ENCODE results near the gene NFE2L2. TPM values are rescaled to one million over a fixed set of nuclear protein-coding genes. Genes with fewer than 3 reads are reported as not detected.
A peak's percentile ranks its signal among the peaks of the same experiment; 100 is the strongest.

NFE2L2 gene
- total RNA-seq, 2 experiments from 2014 or later, result 26.2 to 58.6 TPM

DNA sequence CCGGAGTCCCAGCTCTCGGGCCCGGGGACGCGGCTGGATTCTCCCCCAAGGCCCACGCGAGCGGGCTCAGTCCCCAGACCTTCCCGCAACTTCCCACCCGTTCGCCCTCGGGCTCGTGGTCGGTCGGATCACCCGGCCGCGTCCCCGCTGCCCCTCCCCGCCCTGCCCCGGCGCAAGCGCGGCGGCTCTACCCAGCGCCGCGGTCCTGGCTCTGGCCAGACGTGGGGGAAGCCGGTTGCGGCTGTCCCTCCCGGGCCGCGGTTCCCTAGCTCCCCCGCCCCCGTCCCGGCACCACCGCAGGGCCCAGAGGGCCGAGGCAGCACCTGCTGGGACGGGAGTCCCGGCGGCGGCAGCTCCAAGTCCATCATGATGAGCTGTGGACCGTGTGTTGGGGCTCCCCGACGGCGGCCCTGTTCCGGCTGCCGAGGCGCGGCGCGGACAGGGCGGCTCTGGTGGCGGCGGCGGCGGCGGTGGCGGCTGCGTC is 276 bp downstream of the NFE2L2 start:
- POLR2A ChIA-PET, result interaction anchor here (0.9 to 5.2 kb wide), 17 partner anchors 9 to 365 kb away, joined by 3 to 52 read pairs (median 4); partner anchors contain the start of gene HNRNPA3

DNA sequence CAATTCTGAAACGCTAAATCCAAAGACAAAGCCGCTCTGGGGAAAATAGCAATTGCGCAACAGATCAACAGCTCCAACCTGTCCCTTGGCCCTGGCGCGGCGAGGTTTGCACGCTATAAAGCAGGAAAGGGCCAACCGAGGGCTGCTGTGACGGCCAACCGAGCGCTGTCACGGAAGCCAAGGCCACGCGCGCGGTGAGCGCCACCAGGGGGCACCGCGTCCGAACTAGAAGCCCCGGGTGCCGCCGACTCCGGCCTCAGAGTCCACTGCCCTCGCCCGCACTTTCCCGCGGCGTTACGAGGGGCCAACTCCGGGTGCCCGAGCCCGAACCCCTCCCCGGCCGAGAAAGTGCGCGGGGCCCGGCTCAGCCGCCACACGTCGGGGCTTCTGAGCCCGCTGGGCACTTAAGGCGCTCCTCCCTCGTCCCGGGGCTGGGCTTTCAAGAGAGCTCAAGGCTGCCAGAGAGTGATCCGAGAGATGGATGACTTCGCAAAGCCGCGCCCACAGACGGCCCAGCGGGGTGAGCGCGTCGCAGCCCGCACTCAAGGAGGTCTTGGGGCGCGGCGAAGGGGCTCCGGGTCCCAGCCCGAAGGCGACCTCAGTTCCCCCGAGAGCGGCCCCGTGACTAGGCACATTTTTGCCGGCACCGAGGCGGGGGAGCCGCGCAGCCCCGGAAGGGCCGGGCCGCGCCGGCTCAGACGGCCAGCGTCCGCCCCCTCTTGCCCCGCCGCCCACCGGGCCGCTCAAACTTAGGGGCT is 897 bp downstream of the NFE2L2 start:
- H4K20me1 ChIP-seq (ENCODE audit: insufficient read depth, low read length), result peaks cover 26% of the 10 kb centered on the region
- H3K79me2 ChIP-seq (ENCODE audit: insufficient read depth, low read depth, low read length), result peaks cover 48% of the 10 kb centered on the region
- no TSS peak for BruUV-seq (replicated peaks)
- H3K9me2 ChIP-seq (ENCODE audit: insufficient read depth, low read length), result no peaks in the 10 kb centered on the region
- intact Hi-C loops (cut with micrococcal nuclease; ENCODE audit: unreplicated experiment), result loop anchor here (1.0 to 10.0 kb wide), 6 partner anchors 33 to 1191 kb away; partner anchors contain the start of genes HNRNPA3, PJVK and PRKRA
- peak overlapping the region; percentile 12; the same call in 1 of the 2 replicates for H2AFZ ChIP-seq (ENCODE audit: low read length)
- H3K4me2 ChIP-seq (ENCODE audit: low read length), result peak overlapping the region; percentile 91
- POLR2A ChIA-PET, result interaction anchor here (0.7 to 5.2 kb wide), 13 partner anchors 9 to 365 kb away, joined by 3 to 52 read pairs (median 4); partner anchors contain the start of gene HNRNPA3
- peak overlapping the region; percentile 94 for H3K27ac ChIP-seq (ENCODE audit: low read depth, low read length, poor library complexity, severe bottlenecking)
- no peak for TF ChIP-seq EZH2phosphoT487 (IDR thresholded peaks at IDR 0.05; ENCODE audit: borderline replicate concordance, low read depth, low read length)
- TF ChIP-seq, protein P1, sequence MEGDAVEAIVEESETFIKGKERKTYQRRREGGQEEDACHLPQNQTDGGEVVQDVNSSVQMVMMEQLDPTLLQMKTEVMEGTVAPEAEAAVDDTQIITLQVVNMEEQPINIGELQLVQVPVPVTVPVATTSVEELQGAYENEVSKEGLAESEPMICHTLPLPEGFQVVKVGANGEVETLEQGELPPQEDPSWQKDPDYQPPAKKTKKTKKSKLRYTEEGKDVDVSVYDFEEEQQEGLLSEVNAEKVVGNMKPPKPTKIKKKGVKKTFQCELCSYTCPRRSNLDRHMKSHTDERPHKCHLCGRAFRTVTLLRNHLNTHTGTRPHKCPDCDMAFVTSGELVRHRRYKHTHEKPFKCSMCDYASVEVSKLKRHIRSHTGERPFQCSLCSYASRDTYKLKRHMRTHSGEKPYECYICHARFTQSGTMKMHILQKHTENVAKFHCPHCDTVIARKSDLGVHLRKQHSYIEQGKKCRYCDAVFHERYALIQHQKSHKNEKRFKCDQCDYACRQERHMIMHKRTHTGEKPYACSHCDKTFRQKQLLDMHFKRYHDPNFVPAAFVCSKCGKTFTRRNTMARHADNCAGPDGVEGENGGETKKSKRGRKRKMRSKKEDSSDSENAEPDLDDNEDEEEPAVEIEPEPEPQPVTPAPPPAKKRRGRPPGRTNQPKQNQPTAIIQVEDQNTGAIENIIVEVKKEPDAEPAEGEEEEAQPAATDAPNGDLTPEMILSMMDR (conservative IDR thresholded peaks at IDR 0.05; ENCODE audit: low read length), result peak; percentile 82
- CTCF ChIA-PET (ENCODE audit: unreplicated experiment), result interaction anchor here (0.8 to 1.7 kb wide), 4 partner anchors 9 to 99 kb away, joined by 3 to 4 read pairs (median 4); no protein-coding TSS in a partner anchor
- peaks cover 38% of the 10 kb centered on the region for H3K4me1 ChIP-seq (ENCODE audit: insufficient read depth, low read length, poor library complexity, severe bottlenecking)
- H3K9me3 ChIP-seq (ENCODE audit: low read length), result no peaks in the 10 kb centered on the region
- DNase-seq (ENCODE audit: low spot score), result peak; percentile 97
- peaks cover 31% of the 10 kb centered on the region for H3K36me3 ChIP-seq (ENCODE audit: insufficient read depth, low read length)
- peak overlapping the region; percentile 78 for H3K4me3 ChIP-seq (ENCODE audit: low read depth, low read length, poor library complexity, severe bottlenecking)

More for the DNA sequence above, 276 bp downstream of the NFE2L2 start:
- CTCF ChIA-PET (ENCODE audit: unreplicated experiment), result interaction anchor here (0.9 to 1.7 kb wide), 6 partner anchors 22 to 99 kb away, joined by 3 to 4 read pairs (median 4); no protein-coding TSS in a partner anchor
- intact Hi-C loops (cut with micrococcal nuclease; ENCODE audit: unreplicated experiment), result loop anchor here (1.0 to 10.0 kb wide), 3 partner anchors 37 to 1191 kb away; partner anchors contain the start of genes PJVK and PRKRA
- H2AFZ ChIP-seq (ENCODE audit: low read length), result peak overlapping the region; percentile 3; the same call in 1 of the 2 replicates
- H3K27ac ChIP-seq (ENCODE audit: low read depth, low read length, poor library complexity, severe bottlenecking), result peak overlapping the region; percentile 94
- peaks cover 25% of the 10 kb centered on the region for H3K36me3 ChIP-seq (ENCODE audit: insufficient read depth, low read length)
- H3K9me3 ChIP-seq (ENCODE audit: low read length), result no peaks in the 10 kb centered on the region
- peak overlapping the region; percentile 78 for H3K4me3 ChIP-seq (ENCODE audit: low read depth, low read length, poor library complexity, severe bottlenecking)
- peaks cover 38% of the 10 kb centered on the region for H3K4me1 ChIP-seq (ENCODE audit: insufficient read depth, low read length, poor library complexity, severe bottlenecking)
- peaks cover 42% of the 10 kb centered on the region for H3K79me2 ChIP-seq (ENCODE audit: insufficient read depth, low read depth, low read length)
- no TSS peak for BruUV-seq (replicated peaks)
- TF ChIP-seq EZH2phosphoT487 (IDR thresholded peaks at IDR 0.05; ENCODE audit: borderline replicate concordance, low read depth, low read length), result no peak
- TF ChIP-seq, protein P1 (conservative IDR thresholded peaks at IDR 0.05; ENCODE audit: low read length), result no peak
- H4K20me1 ChIP-seq (ENCODE audit: insufficient read depth, low read length), result peaks cover 26% of the 10 kb centered on the region
- peak overlapping the region; percentile 91 for H3K4me2 ChIP-seq (ENCODE audit: low read length)
- DNase-seq (ENCODE audit: low spot score), result no peak
- no peaks in the 10 kb centered on the region for H3K9me2 ChIP-seq (ENCODE audit: insufficient read depth, low read length)
